ENCODE data around the gene CNPY4.
A peak's percentile ranks its signal among the peaks of the same experiment; 100 is the strongest.

CNPY4 gene

GRCh38 chr7:100093054-100093453 lies 26.4 kb upstream of the CNPY4 start:
- DNase-seq: no peak

DNA sequence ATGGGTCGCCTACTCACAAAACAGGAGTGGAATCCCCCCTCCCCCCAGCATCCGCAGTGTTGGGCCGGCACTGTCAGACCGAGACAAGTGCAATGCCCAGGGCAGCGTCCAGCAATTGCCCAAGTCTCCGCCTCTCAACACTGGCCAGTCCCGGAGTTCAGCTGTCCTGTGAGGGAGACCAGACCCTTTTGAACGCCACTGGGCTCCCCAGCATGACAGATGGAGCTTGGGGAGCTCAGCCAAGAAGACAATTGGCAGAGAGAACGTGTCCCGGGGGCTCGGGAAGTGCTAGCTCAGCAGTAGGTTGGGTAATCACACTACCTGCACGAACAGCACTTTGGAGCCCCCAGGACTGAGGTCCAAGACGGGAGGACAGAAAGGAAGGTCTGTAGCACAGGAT lies 25.9 kb upstream of the CNPY4 start:
- no peak for DNase-seq

DNA sequence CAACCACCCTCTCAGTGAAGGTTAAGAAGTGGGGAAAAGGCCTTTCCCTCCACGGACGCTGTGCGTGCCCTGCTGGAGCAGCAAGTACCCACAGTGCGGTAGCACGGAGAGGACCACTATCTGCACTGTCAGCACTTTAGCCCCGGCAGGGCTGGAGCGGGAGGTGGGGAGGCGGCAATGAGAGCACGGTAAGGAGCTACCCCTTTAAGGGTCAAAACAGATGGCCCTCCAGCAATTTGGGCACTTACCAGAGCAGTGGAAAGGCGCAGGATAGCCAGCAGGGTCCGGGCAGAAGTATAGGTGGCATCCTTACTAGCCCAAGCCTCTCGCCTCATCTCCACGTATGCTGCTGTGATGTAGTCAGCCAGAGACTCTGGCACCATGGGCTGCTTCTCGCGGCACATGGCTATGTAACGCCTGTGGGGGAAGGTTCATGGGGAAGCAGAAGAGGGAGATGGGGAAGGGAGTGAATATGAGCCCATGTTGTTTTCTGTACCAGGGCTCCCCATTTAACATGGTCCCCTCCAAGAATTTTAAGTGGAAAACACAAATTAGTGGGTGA lies 25.4 kb upstream of the CNPY4 start:
- DNase-seq: no peak

DNA sequence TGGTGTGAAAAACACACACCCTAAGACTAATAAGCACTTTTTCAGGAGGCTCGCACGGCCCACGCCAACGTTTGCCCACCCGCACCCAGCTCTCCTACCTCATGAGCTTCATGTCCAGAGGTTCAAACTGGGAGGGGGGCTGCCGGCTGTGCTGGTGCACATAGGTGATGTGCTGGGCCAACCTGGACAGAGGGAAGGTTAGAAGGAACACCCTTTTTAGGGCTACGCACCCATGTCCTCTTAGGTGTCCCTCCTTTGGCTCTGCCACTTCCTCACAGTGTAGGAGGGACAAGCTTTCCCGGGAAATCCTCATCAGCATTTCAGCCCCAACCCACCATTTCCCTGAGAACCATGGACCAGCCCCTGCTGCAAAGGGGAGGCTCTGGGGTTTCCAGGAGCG lies 24.1 kb upstream of the CNPY4 start:
- no peak for DNase-seq

DNA sequence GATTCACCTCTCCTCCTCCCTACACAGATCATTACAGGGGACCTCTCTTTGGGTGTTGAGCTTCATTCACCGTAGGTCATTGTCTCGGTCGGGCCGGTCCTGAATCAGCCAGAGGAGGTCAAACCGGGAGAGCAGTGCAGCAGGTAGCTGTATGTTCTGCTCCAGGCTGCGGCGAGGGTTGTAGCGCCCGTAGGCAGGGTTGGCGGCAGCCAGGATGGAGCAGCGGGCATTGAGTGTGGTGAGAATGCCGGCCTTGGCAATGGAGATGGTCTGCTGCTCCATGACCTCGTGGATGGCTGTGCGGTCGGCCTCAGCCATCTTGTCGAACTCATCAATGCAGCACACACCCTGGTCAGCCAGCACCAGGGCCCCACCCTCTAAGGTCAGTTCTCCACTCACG lies 23.7 kb upstream of the CNPY4 start:
- DNase-seq: no peak

DNA sequence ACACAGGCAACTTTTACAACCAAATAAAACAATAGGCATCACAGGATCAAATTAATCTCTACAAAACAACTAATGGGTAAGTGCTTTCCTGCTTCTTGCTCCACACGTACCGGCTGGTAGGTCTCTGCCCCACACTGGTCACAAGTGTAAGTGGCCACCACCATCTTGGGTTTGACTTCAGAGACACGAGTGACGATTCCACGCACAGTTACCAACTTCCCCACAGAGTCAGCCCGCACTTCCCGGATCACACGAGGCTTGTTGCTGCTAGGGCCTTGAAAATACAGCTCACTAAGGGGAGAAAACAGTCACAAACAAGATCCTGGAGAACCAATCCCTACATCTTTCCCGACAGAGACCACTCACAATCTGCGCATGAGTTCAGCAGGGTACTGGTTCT lies 20.5 kb upstream of the CNPY4 start:
- no peak for DNase-seq

GRCh38 chr7:100099452-100099851 lies 20.0 kb upstream of the CNPY4 start:
- DNase-seq: no peak

DNA sequence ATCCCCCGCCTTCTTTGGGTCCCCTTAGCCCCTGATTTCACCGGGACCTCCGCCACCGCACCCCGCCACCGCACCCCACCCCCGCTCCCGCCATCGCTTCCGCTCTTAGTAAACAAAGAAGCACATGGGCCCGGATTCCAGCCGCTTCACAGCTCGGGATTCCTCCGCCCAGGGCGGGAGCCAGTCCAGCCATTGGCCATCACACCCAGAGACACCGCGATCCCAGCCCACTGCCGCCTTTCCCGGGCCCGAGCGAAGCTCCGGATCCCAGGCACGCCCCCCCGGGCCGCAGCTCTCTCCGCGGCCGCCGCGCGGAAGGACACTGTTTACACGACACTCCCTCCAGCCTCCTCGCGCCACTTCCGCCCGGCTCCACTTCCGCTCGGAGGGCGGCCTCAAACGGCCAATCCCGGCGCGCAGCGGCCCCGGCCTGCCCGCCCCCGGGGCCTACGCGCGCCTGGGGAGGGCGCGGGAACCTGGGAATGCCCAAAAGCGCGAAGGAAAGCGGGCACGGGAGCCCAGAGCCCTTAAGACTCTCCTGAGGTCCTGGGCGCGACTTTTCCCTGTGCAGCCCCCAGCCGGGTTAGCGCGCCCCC lies 18.9 kb upstream of the CNPY4 start:
- DNase-seq: peak; percentile 84 to 88

GRCh38 chr7:100101016-100101862 lies 18.2 kb upstream of the CNPY4 start, which contains the start of the genes AP4M1 and MCM7:
Gene AP4M1 (plus strand): TSS chr7:100101643. CDS start chr7:100101715, 72 bp downstream.
Gene MCM7 (minus strand): TSS chr7:100101397. CDS start chr7:100101294, 103 bp downstream.
- peak; percentile 92 to 93 for DNase-seq

DNA sequence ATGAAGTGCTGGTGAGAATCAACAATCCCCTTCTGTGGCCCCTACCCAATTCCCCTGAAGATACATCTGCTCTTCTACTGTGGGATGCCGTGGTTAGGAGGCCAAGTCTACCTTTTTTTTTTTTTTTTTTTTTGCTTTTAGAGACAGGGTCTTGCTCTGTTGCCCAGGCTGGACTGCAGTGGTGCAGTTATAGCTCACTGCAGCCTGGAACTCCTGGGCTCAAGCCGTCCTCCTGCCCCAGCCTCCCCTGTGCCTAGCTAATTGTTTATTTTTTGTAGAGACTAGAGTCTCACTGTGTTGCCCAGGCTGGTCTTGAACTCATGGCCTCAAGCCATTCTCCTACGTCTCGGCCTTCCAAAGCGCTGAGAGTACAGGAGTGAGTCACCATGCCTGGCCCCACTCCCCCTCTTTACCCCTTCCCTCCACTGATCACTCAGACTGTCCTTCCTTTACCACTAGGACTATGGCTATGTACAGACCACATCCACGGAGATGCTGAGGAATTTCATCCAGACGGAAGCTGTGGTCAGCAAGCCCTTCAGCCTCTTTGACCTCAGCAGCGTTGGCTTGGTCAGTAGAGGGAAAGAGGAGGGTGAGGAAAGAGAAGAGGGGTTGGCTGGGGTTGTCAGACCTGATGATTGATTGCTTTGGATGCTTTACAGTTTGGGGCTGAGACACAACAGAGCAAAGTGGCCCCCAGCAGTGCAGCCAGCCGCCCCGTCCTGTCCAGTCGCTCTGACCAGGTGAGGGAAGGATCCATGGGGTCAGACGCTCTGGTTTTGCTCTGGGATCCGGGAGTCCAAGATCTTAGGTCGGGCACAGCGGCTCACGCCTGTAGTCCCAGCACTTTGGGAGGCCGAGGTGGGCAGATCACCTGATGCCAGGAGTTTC lies 16.2 kb upstream of the CNPY4 start:
- no peak for DNase-seq

GRCh38 chr7:100105534-100105933 lies 13.9 kb upstream of the CNPY4 start:
- no peak for DNase-seq

DNA sequence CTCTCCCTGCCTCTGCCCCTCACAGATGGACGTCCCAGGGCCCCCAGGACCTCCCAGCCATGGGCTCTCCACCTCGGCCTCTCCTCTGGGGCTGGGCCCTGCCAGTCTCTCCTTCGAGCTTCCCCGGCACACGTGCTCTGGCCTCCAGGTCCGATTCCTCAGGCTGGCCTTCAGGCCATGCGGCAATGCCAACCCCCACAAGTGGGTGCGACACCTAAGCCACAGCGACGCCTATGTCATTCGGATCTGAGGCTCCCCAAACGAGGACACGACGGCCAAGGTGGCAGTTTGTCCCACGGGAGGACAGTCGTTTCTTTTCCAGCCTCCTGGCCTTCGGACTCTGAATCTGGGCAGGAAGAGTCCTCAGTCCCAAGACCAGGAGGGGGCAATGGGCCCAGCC lies 12.8 kb upstream of the CNPY4 start:
- no peak for DNase-seq

- DNase-seq: no peak
Observed at GRCh38 chr7:100107125-100107737, 12.2 kb upstream of the CNPY4 start.

GRCh38 chr7:100107890-100108289 lies 11.5 kb upstream of the CNPY4 start:
- DNase-seq: no peak

DNA sequence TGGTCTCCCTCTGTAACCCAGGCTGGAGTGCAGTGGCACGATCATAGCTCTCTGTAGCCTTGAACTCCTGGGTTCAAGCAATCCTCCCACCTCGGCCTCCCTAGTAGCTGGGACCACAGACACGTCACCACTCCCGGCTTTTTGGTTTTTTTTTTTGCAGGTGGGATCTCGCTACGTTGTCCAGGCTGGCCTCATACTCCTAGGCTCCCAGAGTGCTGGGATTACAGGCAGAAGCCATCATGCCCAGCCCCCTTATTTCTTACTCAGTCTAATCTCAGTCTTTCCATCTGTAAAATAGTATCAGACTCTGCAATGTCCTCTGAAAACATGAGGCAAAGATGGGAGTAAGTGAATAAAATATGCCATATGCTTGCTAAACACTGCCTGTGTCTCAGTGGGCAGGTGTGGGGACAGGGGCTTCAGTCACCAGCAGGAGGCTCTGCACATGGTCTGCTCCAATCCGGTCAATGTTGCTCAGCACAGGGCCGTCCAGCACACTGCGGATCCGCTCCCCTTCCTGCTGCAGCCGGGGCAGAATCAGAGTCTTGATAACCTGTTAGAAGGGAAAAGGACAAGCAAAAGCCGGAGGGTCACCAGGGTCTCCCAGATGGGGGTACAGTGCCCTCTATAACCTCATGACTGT lies 9.8 kb upstream of the CNPY4 start:
- no peak for DNase-seq

- no peak for DNase-seq
Observed at GRCh38 chr7:100111156-100111555, 8.3 kb upstream of the CNPY4 start.

- no peak for DNase-seq
Observed at GRCh38 chr7:100111914-100112313, 7.5 kb upstream of the CNPY4 start.

DNA sequence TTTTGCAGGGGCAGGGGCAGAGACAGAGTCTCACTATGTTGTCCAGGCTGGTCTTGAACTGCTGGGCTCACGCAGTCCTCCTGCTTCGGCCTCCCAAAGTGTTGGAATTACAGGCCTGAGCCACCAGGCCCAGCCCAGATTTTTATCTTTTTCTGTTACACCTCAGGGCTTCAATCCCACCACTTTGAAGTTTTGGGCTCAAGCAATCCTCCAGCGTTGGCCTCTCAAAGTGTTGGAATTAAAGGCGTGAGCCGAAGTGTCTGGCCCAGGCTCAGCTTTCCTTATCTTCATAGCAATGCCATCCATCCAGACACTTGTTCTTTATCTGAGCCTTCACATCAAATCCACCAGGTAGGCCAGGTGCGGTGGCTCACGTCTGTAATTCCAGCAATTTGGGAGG lies 4.4 kb upstream of the CNPY4 start:
- no peak for DNase-seq

GRCh38 chr7:100118388-100119071 lies 904 bp upstream of the CNPY4 start:
- no peak for DNase-seq

GRCh38 chr7:100119970-100120732 lies 717 bp downstream of the CNPY4 start:
- DNase-seq: peak; percentile 62 to 65

- DNase-seq: no peak
Observed at GRCh38 chr7:100120733-100121036, 1.3 kb downstream of the CNPY4 start.
